Right atrium auricular region (tissue), 2 donors: ENCODE measurements around the gene ENOX2. TPM values are rescaled to one million over a fixed set of nuclear protein-coding genes. Genes with fewer than 3 reads are reported as not detected.

Experiments used
- DNase-seq: peaks from one replicate; pipeline ENCODE4 v3.0.0-alpha.2; 2019; ENCODE audit warnings: low spot score
- H3K27ac ChIP-seq, 2 donors: fragments of 200-600 bp; sonication (generic); 1 replicate in 1 of 2; 2 replicates in 1 of 2; pipeline ENCODE4 v1.5.1; 2016 to 2019
- H3K27me3 ChIP-seq, 2 donors: fragments of 200-600 bp; sonication (generic); one replicate each; pipeline versions ENCODE4 v1.5.1 to v1.6.0; 2017 to 2019
- H3K36me3 ChIP-seq: fragments of 200-600 bp; sonication (generic); one replicate; pipeline ENCODE4 v1.5.1; 2016
- H3K4me1 ChIP-seq, 2 donors: fragments of 200-600 bp; sonication (generic); one replicate each; pipeline versions ENCODE4 v1.5.1 to v1.6.0; 2017 to 2019
- H3K4me3 ChIP-seq, 2 donors: fragments of 200-600 bp; sonication (generic); 1 replicate in 1 of 2; 2 replicates in 1 of 2; pipeline ENCODE4 v1.5.1; 2017 to 2019; ENCODE audit warnings: mild to moderate bottlenecking in 1 of 2, moderate library complexity in 1 of 2
- H3K9me3 ChIP-seq, 2 donors: fragments of 200-600 bp; sonication (generic); one replicate each; pipeline ENCODE4 v1.5.1; 2019
- total RNA-seq, 2 donors: library from RNA; depleted of rRNA; stranded (reverse); fragments of >200 nt; gene quantifications; one replicate each; pipeline ENCODE4 v1.1.0, GENCODE V29; 2016
- TF ChIP-seq, protein P1 (sequence below), 2 donors: fragments of 200-600 bp; sonication (generic); IDR thresholded peaks; one replicate each; pipeline ENCODE4 v1.5.1; 2019; ENCODE audit warnings: antibody characterized with exemption in 2 of 2

ENOX2 gene
- total RNA-seq, 2 donors from 2014 or later = 16.8 to 22.6 TPM

DNA sequence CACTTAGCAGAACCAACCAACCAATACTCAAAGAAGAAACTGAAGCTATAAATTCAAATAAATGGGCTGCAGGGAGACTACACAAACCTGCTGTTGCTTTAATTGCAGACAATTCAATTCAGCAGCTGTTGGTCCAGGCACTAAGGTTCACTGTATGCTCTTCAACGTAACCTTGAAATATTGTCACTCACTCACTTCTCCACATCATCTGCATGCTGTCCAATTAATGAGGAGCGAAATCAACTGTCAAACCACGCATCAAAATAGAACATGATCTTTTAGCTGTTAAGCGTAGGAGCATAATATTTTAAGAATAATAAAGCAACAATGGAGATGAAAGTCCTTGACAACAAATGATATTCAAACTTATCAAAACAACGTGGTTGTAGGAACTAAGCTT is 17.0 kb downstream of the ENOX2 start:
- TF ChIP-seq, protein P1, sequence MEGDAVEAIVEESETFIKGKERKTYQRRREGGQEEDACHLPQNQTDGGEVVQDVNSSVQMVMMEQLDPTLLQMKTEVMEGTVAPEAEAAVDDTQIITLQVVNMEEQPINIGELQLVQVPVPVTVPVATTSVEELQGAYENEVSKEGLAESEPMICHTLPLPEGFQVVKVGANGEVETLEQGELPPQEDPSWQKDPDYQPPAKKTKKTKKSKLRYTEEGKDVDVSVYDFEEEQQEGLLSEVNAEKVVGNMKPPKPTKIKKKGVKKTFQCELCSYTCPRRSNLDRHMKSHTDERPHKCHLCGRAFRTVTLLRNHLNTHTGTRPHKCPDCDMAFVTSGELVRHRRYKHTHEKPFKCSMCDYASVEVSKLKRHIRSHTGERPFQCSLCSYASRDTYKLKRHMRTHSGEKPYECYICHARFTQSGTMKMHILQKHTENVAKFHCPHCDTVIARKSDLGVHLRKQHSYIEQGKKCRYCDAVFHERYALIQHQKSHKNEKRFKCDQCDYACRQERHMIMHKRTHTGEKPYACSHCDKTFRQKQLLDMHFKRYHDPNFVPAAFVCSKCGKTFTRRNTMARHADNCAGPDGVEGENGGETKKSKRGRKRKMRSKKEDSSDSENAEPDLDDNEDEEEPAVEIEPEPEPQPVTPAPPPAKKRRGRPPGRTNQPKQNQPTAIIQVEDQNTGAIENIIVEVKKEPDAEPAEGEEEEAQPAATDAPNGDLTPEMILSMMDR (IDR thresholded peaks at IDR 0.05) = no peak
- Histone ChIP-seq H3K9me3 (no peaks in the 10 kb centered on the region), H3K27me3 (peaks cover 0 to 3% of the 10 kb centered on the region in 2 donors), H3K27ac (no peak overlapping the region), H3K4me1 (no peaks in the 10 kb centered on the region), H3K4me3 (no peak overlapping the region), H3K36me3 (no peaks in the 10 kb centered on the region)
- no peak for DNase-seq

DNA sequence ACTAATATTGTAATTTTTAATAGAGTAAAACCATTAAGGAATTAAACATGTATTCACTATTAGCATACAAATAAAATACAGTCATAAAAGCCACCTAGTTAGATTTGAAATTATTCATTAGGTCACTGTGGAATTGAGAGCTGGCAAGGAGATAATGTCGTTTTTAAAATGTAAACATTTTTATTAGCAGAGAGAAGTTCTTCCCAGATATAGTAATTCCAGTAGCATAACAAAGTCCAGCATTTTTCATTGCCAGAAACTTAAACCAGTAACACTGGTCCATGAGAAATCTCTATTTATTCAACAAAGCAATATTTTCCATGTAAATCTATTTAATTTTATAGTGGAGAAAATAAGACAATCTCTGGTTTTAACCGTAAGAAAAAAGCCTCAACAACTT is 17.5 kb downstream of the ENOX2 start:
- Histone ChIP-seq H3K27ac (no peak overlapping the region), H3K27me3 (peaks cover 0 to 3% of the 10 kb centered on the region in 2 donors), H3K4me1 (no peaks in the 10 kb centered on the region), H3K9me3 (no peaks in the 10 kb centered on the region), H3K4me3 (no peak overlapping the region), H3K36me3 (no peaks in the 10 kb centered on the region)
- no peak for DNase-seq
- TF ChIP-seq, protein P1 (IDR thresholded peaks at IDR 0.05) = no peak

DNA sequence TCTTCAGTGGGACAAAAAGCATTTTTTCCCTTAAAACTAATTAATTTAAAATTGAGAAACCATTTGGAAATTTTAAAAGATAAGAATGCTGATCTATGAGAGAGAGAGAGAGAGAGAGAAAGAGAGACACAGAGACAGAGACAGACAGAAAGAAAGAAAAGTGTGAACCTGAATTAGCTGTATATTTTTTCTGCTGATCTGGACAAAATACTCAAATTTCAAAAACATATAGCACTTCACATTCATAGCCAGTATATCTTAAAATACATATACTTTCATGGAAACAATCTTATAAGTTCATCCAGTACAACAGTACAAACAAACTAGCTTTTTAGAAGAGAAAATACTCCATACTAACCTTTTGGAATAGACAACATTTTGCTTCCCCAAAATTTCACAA is 18.4 kb downstream of the ENOX2 start:
- Histone ChIP-seq H3K4me3 (no peak overlapping the region), H3K9me3 (no peaks in the 10 kb centered on the region), H3K4me1 (no peaks in the 10 kb centered on the region), H3K27ac (no peak overlapping the region), H3K36me3 (no peaks in the 10 kb centered on the region), H3K27me3 (peaks cover 0 to 3% of the 10 kb centered on the region in 2 donors)
- TF ChIP-seq, protein P1 (IDR thresholded peaks at IDR 0.05) = no peak
- no peak for DNase-seq

DNA sequence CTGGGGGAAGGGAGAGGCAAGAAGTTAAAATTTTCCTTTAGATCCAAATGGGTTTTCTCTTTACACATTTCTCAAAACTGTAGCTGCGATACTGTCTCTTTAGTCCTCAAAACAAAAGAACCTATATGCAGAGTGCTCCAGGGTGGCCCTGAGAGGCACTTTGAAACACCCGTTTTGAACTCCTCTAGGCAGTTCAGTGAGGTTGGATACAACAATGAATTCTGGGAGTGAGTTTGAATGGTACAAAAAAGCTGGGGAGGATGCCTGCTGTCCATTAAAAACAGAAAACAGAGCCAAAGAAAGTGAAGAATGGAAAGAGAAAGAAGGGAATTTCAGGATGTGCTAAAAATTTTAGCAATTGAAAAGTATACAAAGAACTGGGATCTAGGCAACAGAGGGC is 23.1 kb downstream of the ENOX2 start:
- Histone ChIP-seq H3K9me3 (peaks cover 0 to 5% of the 10 kb centered on the region in 2 donors), H3K4me3 (no peak overlapping the region), H3K27ac (no peak overlapping the region), H3K36me3 (no peaks in the 10 kb centered on the region), H3K27me3 (peaks cover 0 to 3% of the 10 kb centered on the region in 2 donors), H3K4me1 (peaks cover 0 to 4% of the 10 kb centered on the region in 2 donors)
- TF ChIP-seq, protein P1 (IDR thresholded peaks at IDR 0.05) = no peak
- no peak for DNase-seq

DNA sequence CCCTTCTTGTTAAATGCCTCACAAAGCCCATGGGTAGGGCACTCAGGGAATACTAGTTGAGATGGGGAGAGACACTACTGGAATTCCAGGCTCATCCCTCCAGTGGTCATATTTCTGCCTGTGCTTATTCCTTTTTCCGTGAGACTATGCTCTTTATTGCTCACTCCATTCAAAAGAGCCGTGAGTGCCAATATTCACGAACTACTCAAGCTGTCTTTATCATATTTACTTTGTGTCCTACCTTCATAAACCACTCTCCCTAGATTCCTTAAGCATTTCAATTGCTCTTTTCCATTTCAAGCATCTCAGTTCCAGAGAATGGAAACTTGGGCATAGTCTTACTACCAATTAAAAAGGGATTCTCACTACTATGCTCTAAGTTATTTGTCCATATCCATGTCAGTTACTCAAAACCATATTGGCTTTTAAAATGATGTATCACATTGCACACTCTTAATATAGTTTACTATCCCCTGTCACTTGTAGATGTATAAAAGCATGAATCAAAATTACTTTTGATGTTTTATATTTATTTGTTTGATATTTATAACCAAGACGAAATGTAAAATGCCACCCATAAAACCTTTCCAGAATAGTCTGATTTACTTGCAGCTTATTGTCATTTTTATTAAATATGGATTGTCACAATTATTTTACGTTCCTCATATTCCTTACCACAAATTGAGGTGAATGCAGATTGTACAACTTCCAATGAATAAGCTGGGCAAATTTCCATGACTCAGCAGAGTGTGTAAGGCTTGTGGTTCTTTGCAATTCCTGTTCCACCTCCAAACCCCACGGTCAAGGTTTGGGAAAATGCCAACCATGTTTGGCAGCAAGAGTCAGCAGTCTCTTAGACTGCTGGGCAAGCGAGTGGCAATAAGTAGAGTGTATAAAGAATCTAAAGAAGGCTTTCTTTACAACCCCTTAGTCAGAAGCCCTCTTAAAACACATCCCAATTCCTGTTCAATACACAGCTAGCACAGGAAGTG is 24.4 kb downstream of the ENOX2 start:
- peaks cover 0 to 5% of the 10 kb centered on the region in 2 donors for H3K9me3 ChIP-seq
- H3K4me3 ChIP-seq = no peak overlapping the region
- H3K4me1 ChIP-seq = peaks cover 0 to 4% of the 10 kb centered on the region in 2 donors
- TF ChIP-seq, protein P1 (IDR thresholded peaks at IDR 0.05) = no peak
- H3K27me3 ChIP-seq = peaks cover 0 to 3% of the 10 kb centered on the region in 2 donors
- no peak for DNase-seq
- no peak overlapping the region for H3K27ac ChIP-seq
- no peaks in the 10 kb centered on the region for H3K36me3 ChIP-seq
